ELR (cell line): ENCODE measurements around the gene CKB.

Source experiments
- DNase-seq: peaks from one replicate; pipeline ENCODE4 v3.0.0-alpha.2; 2015; ENCODE audit warnings: low read depth

CKB gene

GRCh38 chr14:103485504-103485903 is 37.1 kb downstream of the CKB start:
- no peak for DNase-seq

- peak; percentile 95 for DNase-seq
Observed at GRCh38 chr14:103483600-103483999, 39.0 kb downstream of the CKB start.

GRCh38 chr14:103480595-103480994 is 42.0 kb downstream of the CKB start:
- DNase-seq = no peak

- no peak for DNase-seq
Observed at GRCh38 chr14:103476631-103477030, 46.0 kb downstream of the CKB start.

GRCh38 chr14:103476065-103476464 is 46.6 kb downstream of the CKB start:
- DNase-seq = no peak

- no peak for DNase-seq
Observed at GRCh38 chr14:103474893-103475292, 47.7 kb downstream of the CKB start.

- DNase-seq = no peak
Observed at GRCh38 chr14:103472939-103473338, 49.7 kb downstream of the CKB start.
